Measurements from ENCODE around the gene DHX38. TPM values are rescaled to one million over a fixed set of nuclear protein-coding genes. Genes with fewer than 3 reads are reported as not detected.

DHX38 gene
- total and polyA plus RNA-seq, 2 of the 13 experiments (the other 11 are each of a cell fraction or from before 2014, with no cell fraction given), result 54.4 to 85.9 TPM

DNA sequence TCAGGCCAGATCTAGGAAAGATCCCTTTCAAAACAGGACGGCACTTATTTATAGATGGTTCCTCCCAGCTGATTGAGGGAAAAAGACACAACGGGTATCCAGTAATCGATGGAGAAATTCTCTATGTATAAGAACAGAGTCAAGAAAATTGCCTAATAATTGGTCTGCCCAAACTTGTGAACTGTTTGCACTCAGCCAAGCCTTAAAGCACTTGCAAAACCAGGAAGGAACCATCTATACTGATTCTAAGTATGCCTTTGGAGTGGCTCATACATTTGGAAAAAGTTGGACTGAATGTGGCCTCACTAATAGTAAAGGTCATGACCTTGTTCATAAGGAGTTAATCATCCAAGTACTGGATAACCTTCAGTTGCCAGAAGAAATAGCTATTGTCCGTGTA lies 24.7 kb upstream of the DHX38 start:
- Histone ChIP-seq H3K4me1 (ENCODE audit: insufficient read depth, low read length) (peaks cover 79% of the 10 kb centered on the region), H3K27me3 (ENCODE audit: control insufficient read depth in 1 of 2, insufficient read depth in 2 of 2, low read length in 2 of 2) (no peaks in the 10 kb centered on the region), H3K27ac (ENCODE audit: extremely low read length, insufficient read depth, low read length) (no peak overlapping the region), H3K4me2 (ENCODE audit: low read depth, low read length) (no peak overlapping the region), H3K9me3 (ENCODE audit: low read length) (0 out of 2 replicates have a peak, but pooled peaks cover 4% of the 10 kb centered on the region), H3K9ac (ENCODE audit: insufficient read depth, low read depth, low read length) (no peak overlapping the region), H2AFZ (ENCODE audit: low read length) (no peak overlapping the region), H3K79me2 (ENCODE audit: insufficient read depth, low read length) (no peaks in the 10 kb centered on the region), H3K36me3 (replicated peaks in 1 of 2; ENCODE audit: control insufficient read depth in 1 of 2, insufficient read depth in 2 of 2, low read length in 2 of 2) (no peaks in the 10 kb centered on the region; a peak in 2 of 5 replicates), H4K20me1 (ENCODE audit: insufficient read depth, low read length) (no peaks in the 10 kb centered on the region), H3K4me3 (replicated peaks in 1 of 3; ENCODE audit: insufficient read depth in 1 of 3, low read depth in 2 of 3, low read length in 3 of 3) (no peak overlapping the region)
- ChIA-PET CTCF (ENCODE audit: low intra/inter-chr PET ratio, low total read pairs) (interaction anchor here (5.2 kb wide), 1 partner anchor 30 kb away, joined by 58 read pairs; no protein-coding TSS in a partner anchor), POLR2A (interaction anchor here (1.2 to 4.0 kb wide), 3 partner anchors 15 to 25 kb away, joined by 3 to 36 read pairs (median 5); partner anchors contain the start of genes DHX38, HP and TXNL4B)
- in situ Hi-C loops (cut with HindIII; ENCODE audit: extremely low pct_ligation_motif_present, low pct_unique_long_range_greater_than_20kb) (loop anchor here (5.0 kb wide), 1 partner anchor 33 kb away; no protein-coding TSS in a partner anchor), intact Hi-C loops (cut with micrococcal nuclease; ENCODE audit: unreplicated experiment) (no loop called here)
- no peak for ATAC-seq
- DNase-seq (ENCODE audit: low spot score), result no peak
- WGBS (ENCODE audit: low lambda C conversion rate), result 93% methylated on average over 4 of the region's 4 CpGs
- FAIRE-seq, result no peak
- TF ChIP-seq NFIC (IDR thresholded peaks at IDR 0.05; ENCODE audit: low read length), result no peak
- TF ChIP-seq, protein P1, sequence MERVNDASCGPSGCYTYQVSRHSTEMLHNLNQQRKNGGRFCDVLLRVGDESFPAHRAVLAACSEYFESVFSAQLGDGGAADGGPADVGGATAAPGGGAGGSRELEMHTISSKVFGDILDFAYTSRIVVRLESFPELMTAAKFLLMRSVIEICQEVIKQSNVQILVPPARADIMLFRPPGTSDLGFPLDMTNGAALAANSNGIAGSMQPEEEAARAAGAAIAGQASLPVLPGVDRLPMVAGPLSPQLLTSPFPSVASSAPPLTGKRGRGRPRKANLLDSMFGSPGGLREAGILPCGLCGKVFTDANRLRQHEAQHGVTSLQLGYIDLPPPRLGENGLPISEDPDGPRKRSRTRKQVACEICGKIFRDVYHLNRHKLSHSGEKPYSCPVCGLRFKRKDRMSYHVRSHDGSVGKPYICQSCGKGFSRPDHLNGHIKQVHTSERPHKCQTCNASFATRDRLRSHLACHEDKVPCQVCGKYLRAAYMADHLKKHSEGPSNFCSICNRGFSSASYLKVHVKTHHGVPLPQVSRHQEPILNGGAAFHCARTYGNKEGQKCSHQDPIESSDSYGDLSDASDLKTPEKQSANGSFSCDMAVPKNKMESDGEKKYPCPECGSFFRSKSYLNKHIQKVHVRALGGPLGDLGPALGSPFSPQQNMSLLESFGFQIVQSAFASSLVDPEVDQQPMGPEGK (CRISPR knock-in tag; IDR thresholded peaks at IDR 0.05), result no peak
- TF ChIP-seq ZNF740 (CRISPR knock-in tag; IDR thresholded peaks at IDR 0.05), result no peak
- no peak for TF ChIP-seq BRCA1 (CRISPR knock-in tag; IDR thresholded peaks at IDR 0.05)
- no peak for TF ChIP-seq GTF2F1 (IDR thresholded peaks at IDR 0.05; ENCODE audit: low read length)
- TF ChIP-seq, protein P2, sequence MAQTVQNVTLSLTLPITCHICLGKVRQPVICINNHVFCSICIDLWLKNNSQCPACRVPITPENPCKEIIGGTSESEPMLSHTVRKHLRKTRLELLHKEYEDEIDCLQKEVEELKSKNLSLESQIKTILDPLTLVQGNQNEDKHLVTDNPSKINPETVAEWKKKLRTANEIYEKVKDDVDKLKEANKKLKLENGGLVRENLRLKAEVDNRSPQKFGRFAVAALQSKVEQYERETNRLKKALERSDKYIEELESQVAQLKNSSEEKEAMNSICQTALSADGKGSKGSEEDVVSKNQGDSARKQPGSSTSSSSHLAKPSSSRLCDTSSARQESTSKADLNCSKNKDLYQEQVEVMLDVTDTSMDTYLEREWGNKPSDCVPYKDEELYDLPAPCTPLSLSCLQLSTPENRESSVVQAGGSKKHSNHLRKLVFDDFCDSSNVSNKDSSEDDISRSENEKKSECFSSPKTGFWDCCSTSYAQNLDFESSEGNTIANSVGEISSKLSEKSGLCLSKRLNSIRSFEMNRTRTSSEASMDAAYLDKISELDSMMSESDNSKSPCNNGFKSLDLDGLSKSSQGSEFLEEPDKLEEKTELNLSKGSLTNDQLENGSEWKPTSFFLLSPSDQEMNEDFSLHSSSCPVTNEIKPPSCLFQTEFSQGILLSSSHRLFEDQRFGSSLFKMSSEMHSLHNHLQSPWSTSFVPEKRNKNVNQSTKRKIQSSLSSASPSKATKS (CRISPR knock-in tag; IDR thresholded peaks at IDR 0.05), result no peak
- no TSS peak for BruUV-seq (replicated peaks)
